D341Med (cell line): ENCODE measurements around the gene GALNT17.

ENCODE experiments used
- DNase-seq: peaks from one replicate; pipeline ENCODE4 v3.0.0; 2012; ENCODE audit warnings: low spot score

The GALNT17 gene

GRCh38 chr7:71132127-71132376, at the start of gene GALNT17:
Gene GALNT17, plus strand, starts transcription at chr7:71132144.
- DNase-seq, result peak; percentile 81

DNA sequence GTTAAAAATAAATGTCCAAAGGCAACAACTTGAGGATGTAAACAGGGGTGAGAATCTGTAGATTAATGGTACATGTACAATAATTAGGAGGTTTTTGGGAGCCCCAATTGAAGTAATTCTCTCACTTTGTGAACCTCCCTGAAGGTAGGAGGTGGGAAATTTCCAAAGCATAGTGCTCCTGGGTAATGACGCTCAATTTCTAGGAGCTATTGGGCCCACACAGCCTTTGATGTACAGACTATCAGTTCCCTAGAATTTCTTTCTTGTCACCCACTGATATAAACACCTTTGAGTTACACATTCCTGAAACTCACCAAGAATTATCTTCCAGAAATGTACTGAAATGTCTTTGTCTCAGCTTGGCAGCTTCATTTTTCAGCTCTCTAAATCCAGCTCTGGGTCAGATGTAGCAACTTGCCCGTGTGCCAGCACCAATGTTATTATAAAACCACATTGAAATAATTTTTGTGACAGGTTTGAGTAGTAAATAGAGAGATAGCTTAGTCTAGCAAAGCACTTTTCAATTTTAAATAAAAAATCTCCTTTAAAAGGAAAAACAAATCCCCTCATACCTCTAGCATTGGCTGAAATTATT, 36.6 kb upstream of the GALNT17 start:
- no peak for DNase-seq

DNA sequence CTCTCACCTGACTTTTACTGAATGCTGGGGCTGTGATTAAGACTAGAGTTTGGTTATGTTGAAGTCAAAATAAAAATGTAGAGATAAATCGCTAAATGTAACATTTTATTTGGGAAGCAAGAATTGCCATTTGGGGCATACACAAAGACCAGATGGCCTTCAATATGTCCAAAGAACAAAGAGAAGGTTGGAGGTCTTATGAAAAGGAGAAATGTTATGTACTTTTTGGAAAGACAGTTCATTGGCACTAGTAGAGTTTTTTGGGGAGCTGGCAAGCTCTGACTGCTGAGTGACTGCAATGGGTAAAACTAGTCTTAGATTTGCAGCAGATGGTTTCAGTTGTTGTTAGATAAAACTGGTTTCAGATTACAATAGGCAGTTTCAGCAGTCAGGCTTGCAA, 35.6 kb upstream of the GALNT17 start:
- no peak for DNase-seq

- no peak for DNase-seq
Measured at GRCh38 chr7:71106226-71106625, 25.7 kb upstream of the GALNT17 start.

- no peak for DNase-seq
Measured at GRCh38 chr7:71112436-71112835, 19.5 kb upstream of the GALNT17 start.

GRCh38 chr7:71120096-71120495, 11.8 kb upstream of the GALNT17 start:
- DNase-seq, result no peak

DNA sequence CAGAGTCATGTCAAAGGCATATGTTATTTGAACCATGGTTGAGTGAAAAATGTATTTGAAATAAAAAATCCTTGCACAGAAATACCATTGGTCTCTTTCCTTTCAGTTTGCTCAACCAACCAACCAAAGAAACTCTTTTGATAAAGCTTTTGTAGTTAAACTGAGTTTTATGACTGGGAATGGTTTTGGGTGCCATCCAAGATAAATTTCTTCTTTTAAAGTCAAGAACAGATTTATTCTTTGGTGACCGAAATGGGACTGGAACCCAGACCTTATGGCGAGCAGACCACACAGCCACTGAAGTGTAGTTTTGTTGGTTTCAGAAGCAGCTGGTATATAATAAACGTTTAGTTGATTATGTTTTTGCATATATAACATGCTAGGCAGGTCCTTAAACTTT, 2.8 kb upstream of the GALNT17 start:
- DNase-seq, result no peak

DNA sequence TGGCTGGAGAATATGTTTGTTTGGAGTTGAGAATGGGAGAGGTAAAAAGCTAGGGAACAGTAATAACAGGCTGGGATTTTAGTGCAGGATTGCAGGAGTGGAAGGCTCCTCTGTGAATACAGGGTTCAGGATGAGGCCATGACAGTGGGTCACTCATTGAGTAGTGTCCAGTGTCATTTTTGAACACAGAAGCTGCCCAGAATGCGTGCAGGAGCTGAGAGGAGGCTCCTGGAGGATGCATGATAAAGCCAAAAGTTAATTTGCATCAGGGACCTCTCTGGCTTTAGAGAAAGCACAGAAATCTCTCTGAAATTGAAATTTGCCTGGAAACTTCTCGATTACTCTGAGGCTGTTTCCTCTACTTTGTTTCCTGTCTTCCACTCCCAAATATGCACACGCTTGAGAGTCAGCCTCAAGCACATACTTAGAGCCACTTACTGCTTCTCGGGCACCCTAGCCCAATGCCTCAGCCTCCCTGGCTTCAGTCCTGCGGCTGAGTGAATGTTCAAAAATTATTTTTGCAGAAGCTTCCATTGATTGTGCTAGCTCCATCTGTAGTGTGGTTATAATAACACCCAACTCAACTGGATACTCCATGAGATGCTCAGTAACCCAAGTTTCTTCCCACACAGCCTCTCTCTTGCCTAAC, 1.8 kb upstream of the GALNT17 start:
- DNase-seq, result no peak

GRCh38 chr7:71131256-71132126, 453 bp upstream of the GALNT17 start:
- DNase-seq, result peak; percentile 94

DNA sequence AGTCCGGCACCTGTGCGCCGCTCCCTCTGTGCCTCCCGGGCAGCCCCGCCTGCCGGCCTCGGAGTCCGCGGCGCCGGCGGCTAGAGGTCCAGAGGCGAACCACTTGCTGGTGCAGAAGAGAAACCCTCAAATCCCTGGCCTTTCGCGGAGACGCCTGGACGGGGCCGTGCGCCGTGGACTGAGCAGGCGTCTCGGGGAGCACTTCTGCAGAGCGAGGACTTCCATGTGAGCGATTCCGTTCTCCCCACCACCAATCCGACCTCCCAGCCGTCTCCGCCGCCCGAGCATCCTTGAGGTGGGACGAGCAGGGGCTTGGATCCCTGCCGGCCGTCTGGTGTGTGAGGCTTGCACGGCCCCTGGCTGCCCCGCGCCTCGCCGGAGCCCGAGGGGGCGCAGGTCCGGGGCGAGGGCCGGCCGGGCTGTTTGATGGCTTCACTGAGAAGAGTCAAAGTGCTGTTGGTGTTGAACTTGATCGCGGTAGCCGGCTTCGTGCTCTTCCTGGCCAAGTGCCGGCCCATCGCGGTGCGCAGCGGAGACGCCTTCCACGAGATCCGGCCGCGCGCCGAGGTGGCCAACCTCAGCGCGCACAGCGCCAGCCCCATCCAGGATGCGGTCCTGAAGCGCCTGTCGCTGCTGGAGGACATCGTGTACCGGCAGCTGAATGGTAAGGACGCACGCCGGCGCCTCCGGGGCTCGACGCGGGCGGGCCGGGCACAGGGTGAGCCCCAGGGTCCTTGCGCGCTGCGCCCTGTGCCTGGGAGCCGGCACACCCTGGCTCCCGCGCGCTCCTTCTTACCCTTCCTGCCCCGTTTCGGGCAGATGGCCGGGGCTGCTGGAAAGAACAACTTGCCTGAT, 660 bp downstream of the GALNT17 start:
- peak; percentile 70 for DNase-seq

DNA sequence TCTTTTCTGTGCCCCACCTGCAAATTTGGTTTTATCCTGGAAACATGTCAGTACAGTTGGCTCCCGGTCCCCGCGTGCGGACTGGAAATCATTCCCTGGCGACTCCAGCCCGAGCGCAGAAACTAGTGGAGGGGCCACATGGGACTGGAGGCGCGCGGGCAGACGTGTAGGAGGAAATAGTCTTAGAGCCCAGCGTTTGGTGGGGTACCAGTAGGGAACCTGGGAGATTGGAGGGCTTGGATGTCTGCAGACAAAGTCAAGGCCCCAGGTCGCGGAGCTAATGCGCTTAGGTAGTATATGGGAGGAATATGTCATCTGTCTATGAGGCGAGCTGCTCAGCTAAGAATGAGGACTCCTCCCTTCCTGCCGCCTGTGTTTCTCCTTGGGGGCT, 1.3 kb downstream of the GALNT17 start:
- DNase-seq, result peak; percentile 39

- DNase-seq, result no peak
Measured at GRCh38 chr7:71133856-71134255, 1.9 kb downstream of the GALNT17 start.

DNA sequence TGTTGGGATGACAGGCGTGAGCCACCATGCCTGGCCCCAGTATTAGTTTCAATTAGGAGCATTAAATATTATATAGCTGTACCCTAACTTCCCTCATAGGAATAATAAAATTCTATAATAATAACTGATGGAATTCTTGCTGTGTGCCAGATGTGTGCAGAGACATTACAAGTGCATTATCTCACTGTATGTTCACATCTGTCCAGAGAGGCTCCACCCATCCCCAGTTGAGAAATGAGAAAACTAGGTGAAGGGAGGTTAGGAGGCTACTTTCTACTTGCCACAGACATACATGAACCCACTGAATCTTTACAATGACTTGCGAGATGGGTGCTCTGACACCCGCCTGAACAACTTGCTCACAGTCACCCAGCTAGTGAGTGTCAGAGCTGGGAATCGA, 3.2 kb downstream of the GALNT17 start:
- no peak for DNase-seq

DNA sequence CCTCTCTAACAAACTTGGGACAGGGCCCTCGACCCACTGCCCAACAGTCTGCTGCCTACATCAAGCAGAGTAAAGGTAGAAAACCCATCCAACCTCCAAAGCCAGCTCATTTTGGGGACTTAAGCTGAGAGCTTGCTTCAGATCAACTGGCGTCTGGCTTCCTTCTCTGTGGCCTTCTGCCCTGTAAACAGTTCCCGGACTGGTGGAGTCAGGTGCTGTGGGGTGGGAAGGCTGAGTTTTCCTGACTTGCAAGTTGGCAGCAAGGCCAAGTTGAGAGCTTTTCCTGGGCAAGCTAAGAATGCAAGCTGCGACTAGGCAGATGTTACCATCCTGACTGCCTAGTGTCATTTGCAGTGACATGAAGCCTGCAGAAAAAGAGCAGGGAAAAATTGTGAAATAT, 3.7 kb downstream of the GALNT17 start:
- DNase-seq, result no peak

DNA sequence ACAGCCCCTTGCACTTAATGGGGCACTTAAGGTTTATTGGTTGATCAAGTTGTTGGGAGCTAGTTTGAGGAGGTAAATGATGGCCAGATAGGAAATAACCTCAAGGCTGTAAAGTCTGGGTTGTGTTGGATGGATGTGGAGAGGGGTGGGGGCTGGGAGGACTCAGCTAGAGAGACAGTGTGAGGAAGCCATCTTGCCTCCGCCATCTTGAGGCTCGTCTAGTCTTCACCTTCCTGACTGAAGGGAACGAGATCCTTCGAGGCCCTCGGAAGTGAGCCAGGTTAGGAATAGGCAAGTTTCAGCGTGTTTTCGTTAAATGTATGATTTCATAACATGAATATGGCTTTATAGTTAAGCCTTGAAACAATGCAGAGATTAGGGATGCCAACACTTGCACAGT, 5.5 kb downstream of the GALNT17 start:
- DNase-seq, result no peak

DNA sequence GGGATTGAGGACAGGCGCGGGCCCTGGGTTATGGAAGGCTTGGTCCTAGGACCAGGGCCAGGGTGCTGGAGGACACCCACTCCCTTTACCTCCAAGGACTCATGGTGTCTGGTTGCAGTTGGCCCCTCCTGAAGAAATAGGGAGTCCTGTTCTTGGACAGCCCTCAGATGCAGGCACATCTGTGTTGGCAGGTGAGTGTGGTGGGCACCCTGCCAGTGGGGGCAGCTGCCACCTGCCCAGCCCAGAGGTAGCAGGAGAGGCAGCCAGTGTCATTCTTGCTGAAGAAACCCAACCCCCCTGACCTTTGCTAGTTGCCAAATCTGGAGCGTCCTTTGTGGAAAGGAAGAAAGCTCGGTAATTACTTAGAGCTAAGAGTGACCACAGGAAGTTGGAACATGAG, 8.3 kb downstream of the GALNT17 start:
- no peak for DNase-seq

- DNase-seq, result no peak
Measured at GRCh38 chr7:71144963-71145362, 13.0 kb downstream of the GALNT17 start.

GRCh38 chr7:71145906-71146901, 14.3 kb downstream of the GALNT17 start:
- DNase-seq, result no peak

DNA sequence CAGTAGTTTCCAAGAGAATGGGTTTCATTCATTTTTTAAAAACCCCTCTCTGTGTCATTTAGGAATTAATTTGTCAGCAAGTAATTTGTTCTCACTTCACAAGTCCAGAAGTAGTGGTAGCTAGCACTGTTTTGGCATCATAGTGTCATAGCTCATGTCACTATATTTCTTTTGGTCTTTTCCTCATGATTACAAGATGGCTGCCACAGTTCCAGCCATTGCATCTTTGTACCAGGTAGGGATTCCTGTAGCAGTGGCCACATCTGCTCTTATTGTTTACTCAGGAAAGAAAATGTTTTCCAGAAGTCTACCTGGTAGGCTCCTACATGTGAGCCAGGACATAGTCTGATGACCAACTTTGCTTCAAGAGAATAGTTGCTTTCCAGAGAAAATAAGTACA, 16.2 kb downstream of the GALNT17 start:
- no peak for DNase-seq

DNA sequence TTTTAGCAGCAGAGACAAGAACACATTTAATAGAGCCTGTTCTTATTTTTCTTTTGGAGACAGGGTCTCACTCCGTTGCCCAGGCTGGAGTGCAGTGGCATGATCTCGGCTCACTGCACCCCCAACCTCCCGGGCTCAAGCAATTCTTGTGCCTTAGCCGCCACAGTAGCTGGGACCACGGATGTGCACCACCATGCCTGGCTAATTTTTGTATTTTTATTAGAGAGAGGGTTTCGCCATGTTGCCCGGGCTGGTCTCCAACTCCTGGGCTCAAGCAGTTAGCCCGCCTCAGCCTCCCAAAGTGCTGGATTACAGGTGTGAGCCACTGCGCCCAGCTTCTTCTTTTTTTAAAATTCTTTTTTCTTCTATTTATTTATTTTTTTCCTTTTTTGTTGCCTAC, 23.3 kb downstream of the GALNT17 start:
- no peak for DNase-seq

GRCh38 chr7:71157757-71158156, 25.8 kb downstream of the GALNT17 start:
- DNase-seq, result no peak
